ENCODE measurements around the gene FSD1. TPM values are rescaled to one million over a fixed set of nuclear protein-coding genes. Genes with fewer than 3 reads are reported as not detected.
"Not testable (repeated sequence)": the region's sequence is repeated elsewhere in the genome, so short reads cannot be mapped to it uniquely, and the experiment has no call there.

FSD1 gene
- total RNA-seq, 4 donors from 2014 or later, result 0.18 to 0.61 TPM; not detected in 2

- TF ChIP-seq POLR2A (IDR thresholded peaks at IDR 0.05) (peak in 1 of 4 donors; percentile 15), CTCF (IDR thresholded peaks at IDR 0.05) (no peak)
- peaks cover 11 to 28% (median 15%) of the 10 kb centered on the region in 3 donors for H3K4me1 ChIP-seq
- H3K36me3 ChIP-seq, result peaks cover 0 to 78% (median 0%) of the 10 kb centered on the region in 3 donors
- DNase-seq, result peak; percentile 97
- 9 to 24% methylated on average over 18 to 30 of the region's 49 CpGs for WGBS, 2 donors
- peak overlapping the region; percentile 20 to 64 (median 40) for H3K4me3 ChIP-seq
- no peaks in the 10 kb centered on the region for H3K9me3 ChIP-seq
- intact Hi-C loops (cut with DNase I), result no loop called here
- H3K27ac ChIP-seq, result peak overlapping the region in 3 of 4 donors; percentile 34 to 59 (median 38)
- H3K27me3 ChIP-seq, result peaks cover 0 to 30% (median 0%) of the 10 kb centered on the region in 4 donors
Observed at GRCh38 chr19:4328243-4328990, 24.0 kb downstream of the FSD1 start.

GRCh38 chr19:4328991-4329681 lies 24.7 kb downstream of the FSD1 start:
- intact Hi-C loops (cut with DNase I), result not testable (repeated sequence)

GRCh38 chr19:4329858-4330257 lies 25.5 kb downstream of the FSD1 start:
- 95 to 100% methylated on average over 3 to 8 of the region's 19 CpGs for WGBS, 2 donors
- no peak overlapping the region for H3K4me3 ChIP-seq
- peaks cover 0 to 30% (median 0%) of the 10 kb centered on the region in 4 donors for H3K27me3 ChIP-seq
- H3K27ac ChIP-seq, result no peak overlapping the region
- H3K36me3 ChIP-seq, result peaks cover 0 to 73% (median 0%) of the 10 kb centered on the region in 3 donors
- H3K9me3 ChIP-seq, result no peaks in the 10 kb centered on the region
- H3K4me1 ChIP-seq, result peaks cover 11 to 28% (median 15%) of the 10 kb centered on the region in 3 donors
- DNase-seq, result no peak
- intact Hi-C loops (cut with DNase I), result no loop called here
- no peak for TF ChIP-seq POLR2A (IDR thresholded peaks at IDR 0.05)
- no peak for TF ChIP-seq CTCF (IDR thresholded peaks at IDR 0.05)

More at GRCh38 chr19:4328991-4329681, 24.7 kb downstream of the FSD1 start:
- Histone ChIP-seq H3K27ac (peak overlapping the region in 1 of 4 donors; percentile 27), H3K27me3 (peaks cover 0 to 30% (median 0%) of the 10 kb centered on the region in 4 donors), H3K36me3 (peaks cover 0 to 80% (median 0%) of the 10 kb centered on the region in 3 donors), H3K4me1 (peaks cover 11 to 28% (median 15%) of the 10 kb centered on the region in 3 donors), H3K4me3 (peak overlapping the region; percentile 11 to 64 (median 36))
- not testable (repeated sequence) for H3K9me3 ChIP-seq, DNase-seq
- WGBS, 2 donors, result 56 to 75% methylated on average over 20 of the region's 35 CpGs

GRCh38 chr19:4334929-4335570 lies 30.7 kb downstream of the FSD1 start:
- Histone ChIP-seq H3K4me3 (no peak overlapping the region), H3K27me3 (no peaks in the 10 kb centered on the region), H3K4me1 (peaks cover 0 to 23% (median 6%) of the 10 kb centered on the region in 3 donors), H3K27ac (no peak overlapping the region), H3K9me3 (no peaks in the 10 kb centered on the region), H3K36me3 (peaks cover 0 to 35% (median 0%) of the 10 kb centered on the region in 3 donors)
- DNase-seq, result no peak
- TF ChIP-seq CTCF (IDR thresholded peaks at IDR 0.05) (no peak), POLR2A (IDR thresholded peaks at IDR 0.05) (no peak)
- WGBS, 2 donors, result 90 to 91% methylated on average over 7 of the region's 7 CpGs
- intact Hi-C loops (cut with DNase I), result no loop called here

GRCh38 chr19:4337906-4338440 lies 33.6 kb downstream of the FSD1 start:
- WGBS, 2 donors, result 13 to 14% methylated on average over 11 to 13 of the region's 14 CpGs
- Histone ChIP-seq H3K4me1 (peaks cover 5 to 33% (median 10%) of the 10 kb centered on the region in 3 donors), H3K4me3 (peak overlapping the region; percentile 50 to 69 (median 60)), H3K9me3 (no peaks in the 10 kb centered on the region), H3K27ac (peak overlapping the region; percentile 87 to 96 (median 93)), H3K36me3 (peaks cover 0 to 11% (median 0%) of the 10 kb centered on the region in 3 donors), H3K27me3 (no peaks in the 10 kb centered on the region)
- DNase-seq, result no peak
- no peak for TF ChIP-seq CTCF (IDR thresholded peaks at IDR 0.05)
- TF ChIP-seq POLR2A (IDR thresholded peaks at IDR 0.05), result no peak
- intact Hi-C loops (cut with DNase I), result no loop called here
